GM18873 (cell line): ENCODE data around the gene THSD4.
"Not testable (repeated sequence)": the region's sequence is repeated elsewhere in the genome, so short reads cannot be mapped to it uniquely, and the experiment has no call there.

Experiments used
- ATAC-seq: cut with Tn5 transposase; IDR thresholded peaks from one replicate; pipeline ENCODE4 v1.9.1; 2021; ENCODE audit warnings: mild to moderate bottlenecking, moderate library complexity, moderate number of reproducible peaks; ENCODE audit not compliant: unreplicated experiment, low FRiP score

THSD4 gene

GRCh38 chr15:71213943-71214342, 98.7 kb downstream of the THSD4 start:
- not testable (repeated sequence) for ATAC-seq

DNA sequence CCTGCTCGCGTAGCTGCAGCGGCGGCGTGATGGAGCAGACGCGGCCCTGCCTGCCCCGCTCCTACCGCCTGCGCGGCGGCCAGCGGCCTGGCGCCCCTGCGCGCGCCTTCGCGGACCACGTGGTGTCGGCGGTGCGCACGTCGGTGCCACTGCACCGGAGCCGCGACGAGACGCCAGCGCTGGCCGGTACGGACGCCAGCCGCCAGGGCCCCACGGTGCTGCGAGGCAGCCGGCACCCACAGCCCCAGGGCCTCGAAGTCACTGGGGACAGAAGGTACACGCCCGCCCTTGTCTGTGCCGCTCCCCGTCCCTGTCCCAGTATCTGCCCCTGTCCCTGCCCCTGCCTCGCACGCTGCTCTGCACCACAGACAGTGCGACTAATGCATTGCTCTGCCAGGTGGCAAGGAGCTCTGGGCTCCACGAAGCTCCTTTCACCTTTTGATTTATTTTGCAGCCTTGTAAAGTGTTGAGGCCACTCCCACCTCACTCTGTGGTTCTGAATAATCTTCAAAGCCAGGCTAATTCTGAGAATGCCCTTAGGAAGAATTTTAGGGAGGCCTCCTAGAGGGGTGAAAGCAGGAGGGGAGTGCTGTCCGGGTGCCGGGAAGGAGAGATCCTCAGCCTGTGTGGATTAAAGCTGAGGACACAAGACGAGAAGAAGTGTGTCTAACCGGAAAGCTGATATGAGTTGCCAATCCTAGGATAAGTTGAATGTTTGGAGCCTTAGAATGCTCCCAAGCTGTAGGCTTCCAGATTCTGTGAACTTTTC, 100.0 kb downstream of the THSD4 start:
- no peak for ATAC-seq

DNA sequence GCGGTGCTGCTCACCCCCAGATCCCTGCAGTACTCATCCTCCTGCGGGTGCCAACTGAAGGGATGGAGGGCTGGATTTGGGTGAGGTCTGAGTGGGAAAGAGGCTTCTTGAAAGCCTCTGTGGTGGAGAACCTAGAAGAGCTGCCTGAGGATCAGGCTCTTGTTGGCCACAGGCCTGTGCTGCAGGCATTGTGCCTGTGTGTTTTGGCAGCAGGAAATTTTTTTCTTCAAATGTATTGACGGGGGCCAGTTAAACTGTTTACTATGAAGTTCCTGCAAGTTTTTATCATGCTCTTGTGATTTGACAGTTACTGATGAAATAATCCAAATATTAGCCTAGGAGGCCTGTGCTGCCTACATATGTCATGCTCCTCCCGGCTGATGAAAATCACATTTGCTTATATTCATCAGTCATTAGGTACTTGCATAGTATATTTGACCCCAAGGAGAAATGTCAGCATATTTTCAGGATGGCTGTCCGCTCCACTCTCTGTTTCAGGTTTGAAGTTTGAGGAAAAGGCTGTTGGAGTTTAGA, 103.1 kb downstream of the THSD4 start:
- ATAC-seq: no peak

DNA sequence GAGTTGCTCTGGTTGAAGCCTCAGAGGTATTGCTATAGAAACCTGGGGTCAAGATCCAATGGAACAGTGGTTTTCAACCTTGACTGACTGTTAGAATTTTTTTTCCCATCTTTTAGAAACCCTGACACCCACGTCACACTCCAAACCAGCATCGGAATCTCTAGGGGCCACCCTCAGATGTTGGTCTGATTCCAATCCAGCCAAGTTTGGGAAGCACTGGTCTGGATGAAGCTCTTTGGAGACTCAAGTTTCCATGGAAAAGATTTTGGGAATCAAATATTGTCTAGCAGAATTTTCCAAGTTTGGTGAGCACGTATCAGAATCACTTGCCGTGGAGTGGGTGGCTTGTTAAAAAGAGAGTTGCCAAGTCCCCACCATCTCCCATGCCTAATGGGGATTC, 103.8 kb downstream of the THSD4 start:
- no peak for ATAC-seq

GRCh38 chr15:71219645-71220044, 104.4 kb downstream of the THSD4 start:
- no peak for ATAC-seq

DNA sequence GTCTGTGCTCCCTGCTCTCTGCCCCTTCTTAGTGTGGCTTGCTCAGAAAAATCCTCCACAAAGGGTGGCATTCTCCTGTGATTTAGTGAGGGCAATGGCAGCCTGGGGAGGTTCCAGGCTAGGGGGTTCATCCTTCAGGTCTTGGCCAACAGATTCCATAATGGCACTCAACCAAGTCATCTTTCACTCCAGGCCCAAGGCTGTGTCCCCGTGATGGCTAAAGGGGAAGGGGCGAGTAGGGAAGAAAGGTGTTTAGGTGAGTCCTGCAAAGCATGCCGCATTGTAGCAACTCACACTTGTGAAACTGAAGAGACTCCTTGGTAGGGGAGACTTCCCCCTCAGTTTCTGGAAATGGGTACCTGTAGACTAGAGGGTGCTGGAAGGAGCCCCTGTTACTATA, 105.6 kb downstream of the THSD4 start:
- ATAC-seq: no peak

DNA sequence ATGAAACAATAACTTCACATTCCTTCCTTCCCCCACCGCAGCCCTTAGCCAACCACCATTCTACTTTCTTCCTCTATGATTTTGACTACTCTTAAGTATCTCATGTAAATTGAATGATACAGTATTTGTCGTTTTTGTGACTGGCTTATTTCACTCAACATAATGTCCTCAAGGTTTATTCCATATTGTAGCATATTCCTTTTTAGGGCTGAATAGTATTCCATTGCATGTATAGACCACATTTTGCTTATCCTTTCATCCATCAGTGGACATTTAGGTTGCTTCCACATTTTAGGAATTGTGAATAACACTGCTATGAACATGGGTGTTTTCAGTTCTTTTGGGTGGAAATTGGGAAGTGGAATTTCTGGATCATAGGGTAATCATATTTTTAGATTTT, 106.1 kb downstream of the THSD4 start:
- no peak for ATAC-seq

DNA sequence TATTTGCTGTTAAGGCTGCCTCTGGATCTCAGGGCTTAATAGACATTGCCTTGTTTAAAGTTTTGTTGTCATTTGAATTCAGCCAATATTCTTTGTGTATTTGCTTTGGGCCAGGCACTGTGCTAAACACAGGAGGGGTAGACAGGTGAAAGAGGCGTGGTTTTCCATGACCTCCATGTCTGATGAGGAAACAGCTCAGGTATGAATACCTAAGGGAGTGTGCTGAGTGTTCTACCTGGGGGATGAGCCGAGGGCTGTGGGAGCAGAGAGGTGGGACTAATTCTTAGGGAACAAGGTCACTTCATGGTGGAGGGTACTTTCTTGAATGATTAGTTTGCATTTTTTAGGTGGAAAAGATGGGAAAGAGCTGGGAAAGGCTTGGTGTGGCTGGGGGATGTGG, 108.2 kb downstream of the THSD4 start:
- ATAC-seq: no peak

- no peak for ATAC-seq
These were observed 108.8 kb downstream of the THSD4 start for GRCh38 chr15:71224024-71224423.

DNA sequence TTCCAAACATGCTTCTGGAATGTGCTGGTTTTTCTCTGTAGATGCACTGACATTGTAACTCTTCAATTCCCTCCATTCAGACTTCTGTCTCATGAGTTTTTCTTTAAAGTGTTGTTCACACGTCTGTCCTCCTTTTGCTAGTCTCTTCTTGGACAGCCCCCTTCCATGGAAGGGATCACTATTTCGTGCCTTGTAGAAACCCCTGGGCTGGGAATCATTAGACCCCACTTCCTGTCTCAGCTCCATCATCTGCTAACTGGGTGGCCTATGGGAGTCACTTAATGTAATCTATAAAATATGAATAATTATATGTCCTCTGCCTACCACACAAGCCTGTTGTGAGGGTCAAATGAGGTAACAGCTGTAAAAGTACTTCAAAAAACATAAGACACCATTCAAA, 110.6 kb downstream of the THSD4 start:
- no peak for ATAC-seq

GRCh38 chr15:71226536-71227455, 111.5 kb downstream of the THSD4 start:
- ATAC-seq: no peak

DNA sequence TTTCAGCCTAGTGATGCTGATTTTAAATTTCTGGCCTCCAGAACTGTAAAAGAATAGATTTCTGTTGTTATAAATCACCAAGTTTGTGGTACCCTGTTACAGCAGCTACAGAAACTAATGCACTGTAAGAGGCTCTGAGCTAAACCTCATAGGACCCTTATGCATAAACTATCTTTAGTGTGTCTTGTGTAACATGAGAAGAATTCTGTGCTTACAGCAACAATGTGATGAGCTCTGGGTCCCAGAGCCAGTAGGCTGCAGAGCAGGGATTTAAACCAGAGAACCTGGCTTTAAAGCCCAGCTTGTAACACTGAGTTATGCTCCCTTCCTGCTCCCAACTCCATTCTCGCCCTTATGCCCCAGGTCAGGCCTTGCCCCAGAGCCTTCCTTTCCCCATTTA, 113.1 kb downstream of the THSD4 start:
- ATAC-seq: no peak

DNA sequence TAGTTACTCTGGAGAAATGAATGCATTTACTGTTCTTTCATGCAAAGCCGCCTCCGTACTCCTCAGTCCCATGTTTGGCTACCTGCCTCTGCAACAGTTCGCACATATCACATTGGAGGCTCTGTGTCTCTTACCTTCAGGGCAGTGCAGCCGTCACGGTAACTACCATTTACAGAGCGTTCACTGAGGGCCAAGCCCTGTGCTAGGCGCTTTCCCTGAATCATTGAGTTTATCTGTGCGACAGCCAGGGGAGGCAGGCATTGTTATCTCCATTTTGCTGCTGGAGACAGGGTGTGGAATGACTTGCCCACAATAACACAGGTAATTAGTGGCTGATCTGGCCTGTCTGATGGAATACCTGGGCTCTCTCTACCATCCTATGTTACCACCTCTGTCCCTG, 115.0 kb downstream of the THSD4 start:
- no peak for ATAC-seq

DNA sequence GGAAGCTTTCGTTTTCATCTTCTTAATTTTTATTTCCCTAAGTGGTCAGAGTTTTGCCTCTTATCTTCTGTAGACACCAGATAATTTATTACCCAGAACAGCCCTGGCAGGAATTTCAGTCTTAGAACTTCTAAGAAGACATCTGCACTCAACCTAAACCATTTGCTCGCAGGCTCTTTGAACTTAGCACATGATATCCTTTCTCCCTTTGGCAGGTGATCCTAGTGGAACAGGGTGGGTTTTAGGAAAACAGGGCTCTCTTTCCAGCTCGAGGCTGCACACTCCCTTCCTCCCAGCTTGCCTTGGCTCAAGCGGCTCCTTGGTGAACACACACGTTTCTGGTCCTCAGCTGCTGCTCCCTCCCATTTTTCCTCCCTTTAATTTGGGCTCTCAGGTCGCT, 116.5 kb downstream of the THSD4 start:
- no peak for ATAC-seq

GRCh38 chr15:71232411-71232810, 117.1 kb downstream of the THSD4 start:
- no peak for ATAC-seq

GRCh38 chr15:71237456-71238188, 122.4 kb downstream of the THSD4 start:
- ATAC-seq: no peak

- ATAC-seq: no peak
These were observed 123.7 kb downstream of the THSD4 start for GRCh38 chr15:71238926-71239325.

DNA sequence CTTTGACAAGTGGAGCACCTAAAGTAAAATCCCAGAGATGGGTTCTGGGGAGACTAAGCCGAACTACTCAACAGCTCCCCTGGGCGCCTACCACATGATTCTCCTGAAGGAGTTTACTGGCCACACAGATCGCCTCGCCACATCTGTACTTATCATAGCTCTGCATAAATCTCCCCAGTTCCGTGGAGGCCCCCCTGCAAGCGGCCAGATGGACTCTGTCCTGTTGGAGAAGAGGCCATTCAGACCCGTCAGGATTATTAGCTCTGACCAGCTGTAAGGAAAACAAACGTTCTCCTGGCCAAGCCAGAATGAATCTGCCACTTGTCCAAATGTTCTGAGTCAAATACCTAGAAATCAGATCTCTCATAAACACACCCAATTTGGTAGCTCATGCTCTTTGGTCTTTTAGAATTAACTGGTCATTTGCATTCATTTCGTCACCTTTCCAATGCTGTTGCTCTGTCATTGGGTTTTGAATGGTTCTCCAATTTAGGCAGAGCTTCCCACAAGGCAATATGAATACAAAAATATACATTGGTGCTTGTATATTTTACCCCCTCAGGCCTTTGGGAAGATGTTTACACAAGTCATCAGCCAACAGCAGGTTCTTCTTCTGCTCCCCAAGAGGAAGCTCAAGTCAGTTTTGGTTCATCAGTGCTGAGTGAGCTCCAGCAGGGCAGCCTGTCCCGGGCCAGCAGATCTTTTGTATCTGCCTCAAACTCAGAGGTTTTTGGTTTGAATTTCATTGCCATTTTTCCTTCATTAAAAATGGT, 124.5 kb downstream of the THSD4 start:
- no peak for ATAC-seq

DNA sequence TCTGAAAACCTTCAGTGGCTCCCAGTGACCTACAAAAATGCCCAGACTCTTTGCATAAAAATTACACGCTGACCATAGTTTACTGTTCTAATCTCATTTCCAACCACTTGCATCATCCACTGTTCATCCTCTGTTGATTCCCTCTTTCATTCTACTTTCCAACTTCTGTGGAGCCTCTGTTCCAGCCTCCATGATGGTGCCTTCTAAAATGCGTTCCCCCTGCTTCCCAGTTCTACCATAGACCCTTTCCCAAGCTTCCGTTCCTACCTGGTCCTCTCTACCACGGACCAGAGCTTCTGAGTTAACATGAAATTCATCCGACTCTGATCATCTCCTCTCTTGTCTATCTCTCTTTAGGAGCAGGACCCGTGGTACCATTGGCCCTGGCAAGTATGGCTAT, 127.0 kb downstream of the THSD4 start:
- ATAC-seq: no peak

DNA sequence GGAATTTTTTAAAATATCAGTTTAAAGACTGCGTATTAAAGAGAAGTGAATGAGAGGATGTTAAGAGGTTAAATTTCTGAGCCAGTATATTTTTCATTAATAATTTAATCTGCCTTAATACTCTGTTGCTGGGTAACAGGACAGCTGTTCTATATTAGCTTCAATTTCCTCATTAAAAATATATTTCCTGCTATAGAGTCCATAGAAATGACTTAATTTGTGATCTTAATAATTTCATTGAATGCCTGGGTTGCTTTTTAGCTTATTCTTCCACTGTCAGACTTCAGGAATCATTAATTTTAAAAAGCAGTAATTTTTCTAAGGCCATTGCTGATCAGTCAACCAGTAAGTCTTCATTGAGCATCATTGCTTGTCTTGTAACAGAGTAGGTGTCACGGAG, 129.0 kb downstream of the THSD4 start:
- ATAC-seq: no peak
